GM21360 (cell line): ENCODE results near the gene ELK1.
A peak's percentile ranks its signal among the peaks of the same experiment; 100 is the strongest.

ENCODE experiments used
- ATAC-seq: cut with Tn5 transposase; IDR thresholded peaks from one replicate; pipeline ENCODE4 v1.9.1; 2021; ENCODE audit warnings: mild to moderate bottlenecking, moderate library complexity; ENCODE audit not compliant: unreplicated experiment

ELK1 gene

DNA sequence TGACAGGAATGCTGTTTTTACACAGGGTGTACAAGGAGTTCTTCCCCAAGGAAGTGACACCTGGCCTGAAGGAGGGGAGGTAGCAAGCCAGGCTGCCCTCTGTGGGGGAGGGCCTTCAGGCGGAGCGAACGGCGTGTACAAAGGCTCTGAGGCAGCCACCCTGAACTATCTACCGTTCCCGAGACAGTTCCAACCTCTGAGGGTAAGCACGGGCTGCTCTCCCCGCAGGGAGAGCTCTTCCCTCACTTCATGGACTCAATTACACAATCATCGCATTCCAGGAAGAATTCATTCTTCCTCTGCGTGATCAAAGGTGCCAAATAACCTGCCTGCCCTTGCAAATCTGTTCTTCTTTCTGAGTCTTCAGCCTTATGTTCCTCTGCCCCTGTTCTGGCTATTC is 4.8 kb downstream of the ELK1 start:
- no peak for ATAC-seq

DNA sequence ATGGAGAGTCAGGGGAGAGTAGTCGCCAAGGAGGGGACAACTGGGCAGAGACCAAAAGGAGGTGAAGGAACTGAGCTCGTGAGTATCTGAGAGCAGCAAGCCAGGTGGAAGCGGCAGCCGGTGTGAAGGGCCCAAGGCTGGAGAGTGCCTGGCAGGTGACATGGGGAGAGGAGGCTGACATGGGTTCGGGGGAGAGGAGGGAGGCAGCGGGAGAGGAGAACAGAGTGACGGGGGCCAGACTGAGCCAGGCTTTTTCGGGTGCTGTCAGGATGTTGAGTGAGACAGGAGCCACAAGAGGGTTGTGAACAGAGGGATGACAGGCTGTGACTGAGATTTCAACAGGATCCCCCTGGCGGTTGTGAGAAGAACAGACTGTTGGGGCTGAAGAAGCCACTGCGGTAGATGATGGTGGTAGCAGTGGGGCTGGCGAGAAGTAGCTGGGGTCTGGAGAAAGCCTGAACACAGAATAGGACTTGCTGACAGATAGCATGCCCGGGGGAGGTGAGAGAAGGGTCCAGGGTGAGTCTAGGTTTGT is 5.7 kb downstream of the ELK1 start:
- ATAC-seq, result no peak

DNA sequence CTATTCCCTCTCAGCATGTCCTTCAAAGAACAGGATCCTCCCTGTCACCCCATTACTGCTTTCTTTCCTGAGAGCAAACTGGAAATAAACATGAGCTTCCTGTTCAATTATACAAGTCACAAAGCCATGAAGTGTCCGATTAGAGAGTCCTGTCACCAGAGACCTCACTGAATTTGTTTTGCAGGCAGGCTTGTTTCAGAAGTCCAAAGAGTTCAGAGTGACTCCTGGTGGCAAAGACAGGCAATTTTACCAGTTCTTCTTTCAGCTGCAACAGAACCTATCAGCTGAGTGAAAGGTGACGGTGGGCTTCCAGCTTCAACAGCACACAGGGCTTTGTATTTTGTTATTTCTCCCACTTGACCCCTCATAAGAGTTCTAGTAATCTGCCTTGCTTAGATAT is 6.4 kb downstream of the ELK1 start:
- no peak for ATAC-seq

DNA sequence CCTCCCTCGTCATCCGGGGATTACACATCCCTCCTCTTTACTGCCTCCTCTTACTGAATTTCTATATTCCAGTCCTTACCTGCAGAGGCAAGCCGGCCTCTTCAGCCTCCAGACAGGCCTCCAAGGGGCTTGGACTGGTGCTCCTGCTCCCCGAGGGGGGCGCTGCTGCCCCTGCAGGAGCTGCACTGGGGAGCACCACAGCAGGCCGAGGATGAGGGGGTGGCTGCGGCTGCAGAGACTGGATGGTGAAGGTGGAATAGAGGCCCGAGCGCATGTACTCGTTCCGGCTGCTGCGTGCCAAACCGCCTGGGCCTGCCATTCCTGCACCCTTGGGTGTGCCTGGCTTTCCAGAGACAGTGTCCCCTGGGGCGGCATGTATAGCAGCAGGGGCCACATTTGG is 11.5 kb downstream of the ELK1 start:
- ATAC-seq, result no peak

DNA sequence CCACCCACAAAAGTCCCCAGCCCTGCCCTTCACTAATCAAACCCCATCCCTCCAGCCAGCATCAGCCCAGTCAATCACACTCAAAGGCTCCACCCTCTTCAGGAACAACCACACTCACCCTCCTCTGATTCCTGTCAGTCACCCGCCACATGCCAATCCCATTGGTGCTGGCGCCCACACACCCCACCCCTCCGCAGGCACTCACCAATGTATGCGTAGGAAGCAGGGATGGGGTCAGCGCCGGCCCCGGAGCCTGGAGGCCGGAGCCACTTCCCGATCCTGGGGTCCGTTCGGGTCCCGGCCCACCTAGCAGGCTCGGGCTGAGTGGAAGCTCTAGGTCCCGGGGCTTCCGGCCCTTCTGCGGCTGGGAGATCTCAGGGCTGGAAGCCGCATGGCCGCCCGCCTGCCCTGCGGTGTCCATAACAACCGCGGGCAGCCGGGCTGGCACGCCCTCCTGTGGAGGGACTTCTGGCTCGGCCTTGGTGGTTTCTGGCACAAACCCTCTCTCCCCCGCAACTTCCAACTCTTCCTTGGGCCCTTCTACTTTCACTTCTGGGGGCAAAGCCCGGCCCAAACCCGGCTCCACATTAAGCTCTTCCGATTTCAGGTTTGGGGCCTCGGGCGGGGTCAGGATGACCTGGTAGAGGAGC is 12.7 kb downstream of the ELK1 start:
- no peak for ATAC-seq

DNA sequence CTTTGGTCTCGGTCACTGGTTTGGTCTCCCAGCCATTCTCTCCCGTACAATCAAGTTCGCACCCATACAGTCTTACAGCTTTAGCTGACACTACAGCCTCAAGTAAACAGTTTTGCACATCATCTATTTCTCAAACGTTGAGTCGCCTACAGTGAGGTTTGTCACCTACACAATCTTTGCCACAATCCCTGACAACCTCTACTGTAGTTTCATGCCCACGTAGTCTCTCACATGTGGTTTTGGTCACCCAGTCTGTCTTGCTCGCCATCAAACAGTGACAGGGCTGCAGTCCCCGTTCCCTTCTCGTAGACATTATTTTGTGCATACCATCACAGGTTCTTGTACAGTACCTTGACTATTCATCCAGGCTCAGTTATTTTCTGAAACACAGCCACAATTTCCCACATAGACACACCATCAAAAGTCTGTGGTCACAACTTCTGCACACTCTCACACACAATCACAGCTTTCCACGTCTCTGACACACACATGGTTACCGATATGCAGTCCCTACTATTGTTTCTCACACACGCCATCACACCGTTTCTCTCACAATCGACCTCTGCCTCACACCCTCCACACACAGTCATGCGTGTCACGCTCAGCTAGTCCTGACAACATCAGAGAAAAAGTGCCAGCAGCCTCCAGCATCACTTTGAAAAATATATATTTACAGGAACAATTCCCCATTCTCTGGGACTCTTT is 15.3 kb downstream of the ELK1 start:
- no peak for ATAC-seq

DNA sequence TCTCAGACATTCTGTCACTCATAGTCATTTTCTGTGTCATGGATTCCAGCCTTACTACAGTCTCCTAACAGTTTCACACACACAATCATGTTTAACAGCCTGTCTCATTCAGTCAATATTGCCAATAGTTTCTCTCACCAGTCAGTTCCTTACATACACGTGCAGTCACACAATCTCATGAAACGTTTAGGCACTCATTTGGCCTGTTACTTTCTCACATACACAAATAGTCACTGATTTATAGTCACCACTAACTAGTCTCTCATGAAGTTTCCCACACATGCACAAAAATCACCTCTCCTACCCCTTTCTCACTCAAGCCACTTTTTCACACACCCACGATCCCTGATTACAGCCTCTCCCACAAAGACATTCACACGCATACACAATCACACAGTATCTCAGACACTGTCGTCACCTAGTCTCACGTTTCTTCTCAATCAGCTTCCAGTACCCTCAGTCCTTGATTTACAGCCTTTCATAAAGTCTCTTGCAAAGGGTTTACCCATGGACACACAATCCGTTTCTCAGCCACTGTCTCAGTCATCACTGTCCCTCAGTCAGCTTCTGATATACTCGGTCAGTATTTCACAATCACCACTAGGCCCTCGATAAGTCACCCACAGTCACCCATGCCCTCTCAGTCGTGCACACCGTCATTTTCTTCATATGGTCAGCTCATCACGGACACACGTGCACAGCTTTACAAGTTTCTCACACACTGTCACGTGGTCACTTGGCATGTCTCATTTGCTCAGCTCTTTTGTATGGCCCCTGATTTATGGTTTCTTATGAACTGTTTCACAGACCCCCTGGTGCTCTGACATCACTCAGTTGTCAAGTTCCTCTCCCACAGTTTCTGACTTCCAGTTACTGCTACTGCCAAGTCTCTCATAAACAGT is 16.4 kb downstream of the ELK1 start:
- ATAC-seq, result no peak

DNA sequence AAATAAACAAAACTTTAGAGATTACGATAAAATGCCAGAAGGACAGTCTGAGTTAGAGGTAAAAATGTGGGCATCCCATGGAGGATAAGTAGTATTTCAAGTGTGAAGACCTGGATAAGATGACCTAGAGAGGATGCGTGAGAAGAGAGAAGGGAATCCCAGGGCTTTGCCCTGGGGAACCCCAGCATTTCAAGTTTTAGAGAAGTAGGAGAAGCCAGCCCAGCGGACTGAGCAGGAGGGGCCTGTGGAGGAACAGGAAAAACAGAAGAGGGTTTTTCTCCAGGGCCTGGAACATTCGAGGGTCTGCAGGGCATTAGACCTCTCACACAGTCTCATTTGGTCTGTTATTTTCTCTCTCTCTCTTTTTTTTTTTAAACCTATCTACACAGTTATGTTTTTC is 17.7 kb downstream of the ELK1 start:
- ATAC-seq, result no peak

DNA sequence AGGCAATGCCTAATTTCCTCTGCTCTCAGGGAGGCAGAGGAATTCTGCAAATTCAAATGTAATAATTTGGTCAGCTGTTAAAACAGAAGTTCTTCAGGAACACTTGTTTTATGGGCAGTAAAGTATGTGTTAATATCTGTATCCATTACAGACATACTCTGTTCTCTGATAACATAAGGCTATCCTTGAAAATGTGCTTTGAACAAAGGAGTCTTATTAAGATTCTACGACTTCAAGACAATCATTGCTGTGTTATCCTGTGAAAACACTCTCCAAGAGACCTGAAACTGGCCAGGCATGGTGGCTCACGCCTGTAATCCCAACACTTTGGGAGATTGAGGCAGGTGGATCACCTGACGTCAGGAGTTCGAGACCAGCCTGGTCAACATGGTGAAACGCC is 18.7 kb downstream of the ELK1 start:
- ATAC-seq, result no peak

DNA sequence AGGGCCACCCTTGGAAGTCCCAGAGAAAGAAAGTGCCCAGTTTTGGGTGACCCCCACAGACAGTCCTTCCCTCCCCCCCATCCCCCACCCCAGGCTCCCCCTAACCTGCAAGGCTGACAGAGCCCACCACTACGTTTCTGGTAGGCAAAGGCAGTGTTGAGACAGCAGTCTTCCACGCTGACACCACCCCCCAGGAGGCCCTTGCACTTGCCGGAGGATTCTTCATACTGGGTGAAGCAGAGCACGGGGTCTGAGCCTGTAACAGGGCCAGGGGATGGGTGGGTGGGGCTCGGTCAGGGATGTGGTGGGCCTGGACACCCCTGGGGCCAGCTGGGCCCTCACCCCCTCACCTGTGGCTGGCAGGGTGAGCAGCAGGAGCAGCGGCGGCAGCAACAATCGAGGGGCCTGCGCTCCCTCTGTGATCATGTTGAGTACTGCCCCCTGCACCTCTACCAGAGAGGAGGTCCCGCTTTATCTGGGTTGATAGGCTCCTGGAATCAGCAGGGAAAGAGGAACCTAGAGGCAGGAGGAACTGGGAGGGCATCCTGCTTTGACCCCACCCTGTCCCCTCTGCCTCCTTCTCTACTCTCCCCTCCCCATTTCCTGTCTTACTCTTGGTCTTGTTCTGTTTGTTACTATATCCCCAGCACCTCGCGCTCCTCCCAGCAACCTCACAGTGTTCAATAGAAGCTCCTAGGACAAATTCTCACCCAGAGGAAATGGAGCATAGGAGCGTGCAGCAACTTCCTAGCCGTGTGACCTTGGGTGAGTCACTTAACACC is 20.8 kb downstream of the ELK1 start, which contains the start of gene CFP:
TSS of gene CFP (minus strand) at position 512 of the 782 bp plus-strand sequence. CDS start at position 426, 86 bp downstream.
- ATAC-seq, result no peak

DNA sequence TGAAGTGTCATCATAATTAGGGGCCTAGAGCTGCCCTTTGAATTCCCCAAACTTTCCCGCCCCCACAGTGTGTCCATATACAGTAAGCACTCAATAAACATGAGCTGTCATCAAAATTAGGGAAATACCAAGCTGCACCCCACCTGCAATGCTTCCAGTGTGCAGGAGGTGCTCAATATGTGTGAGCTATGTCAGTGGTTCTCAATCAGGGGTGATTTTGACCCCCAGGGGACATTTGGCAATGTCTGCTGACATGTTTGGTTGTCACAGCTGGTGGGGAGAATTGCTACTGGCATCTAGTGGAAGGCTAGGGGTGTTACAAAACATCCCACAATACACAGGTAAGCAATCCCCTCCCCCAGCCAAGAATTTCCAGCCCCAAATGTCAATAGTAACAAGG is 21.4 kb downstream of the ELK1 start:
- ATAC-seq, result no peak

DNA sequence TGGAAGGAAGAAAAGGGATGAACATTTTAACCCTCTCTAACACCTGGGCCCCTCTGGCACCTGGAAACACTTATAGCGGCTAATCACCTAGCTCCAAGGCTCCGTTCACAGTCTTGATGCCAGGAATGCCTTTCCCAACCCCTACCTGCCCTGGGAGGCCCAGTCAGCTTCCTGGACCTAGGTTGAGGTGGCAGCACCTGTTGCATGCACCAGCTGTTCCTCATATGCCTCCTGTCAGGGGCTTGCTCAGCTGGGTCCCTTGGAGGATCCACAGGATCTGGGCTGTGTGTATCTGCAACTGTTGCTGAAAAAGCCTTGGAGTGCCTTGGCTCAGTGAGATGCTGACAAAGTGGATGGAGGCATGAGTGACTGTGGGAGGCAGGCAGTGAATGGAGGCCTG is 25.0 kb downstream of the ELK1 start:
- ATAC-seq, result no peak

DNA sequence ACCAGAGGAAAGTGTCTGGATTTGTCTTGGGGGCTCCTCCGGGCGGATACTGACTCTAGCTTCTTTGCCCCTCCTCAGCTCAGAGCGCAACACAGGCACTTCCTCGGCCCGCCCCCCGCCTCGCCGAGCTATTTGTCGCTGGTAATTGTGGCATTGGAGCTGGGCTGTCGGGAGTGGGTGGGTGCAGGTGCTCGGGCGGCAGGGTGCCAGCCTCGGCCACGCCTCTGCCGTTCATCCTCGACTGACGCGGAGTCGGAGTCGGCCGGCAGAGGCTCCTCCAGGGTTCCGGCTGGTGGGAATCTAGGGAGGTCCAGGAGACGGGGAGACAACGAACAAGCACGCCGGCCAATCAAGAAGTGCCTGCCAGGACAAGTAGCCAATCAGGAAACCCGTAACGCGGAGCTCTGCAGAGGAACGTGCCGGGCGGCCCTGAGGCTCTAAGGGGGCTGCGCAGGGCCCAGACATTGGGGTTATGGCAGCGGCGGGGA is 26.8 kb downstream of the ELK1 start:
- no peak for ATAC-seq

DNA sequence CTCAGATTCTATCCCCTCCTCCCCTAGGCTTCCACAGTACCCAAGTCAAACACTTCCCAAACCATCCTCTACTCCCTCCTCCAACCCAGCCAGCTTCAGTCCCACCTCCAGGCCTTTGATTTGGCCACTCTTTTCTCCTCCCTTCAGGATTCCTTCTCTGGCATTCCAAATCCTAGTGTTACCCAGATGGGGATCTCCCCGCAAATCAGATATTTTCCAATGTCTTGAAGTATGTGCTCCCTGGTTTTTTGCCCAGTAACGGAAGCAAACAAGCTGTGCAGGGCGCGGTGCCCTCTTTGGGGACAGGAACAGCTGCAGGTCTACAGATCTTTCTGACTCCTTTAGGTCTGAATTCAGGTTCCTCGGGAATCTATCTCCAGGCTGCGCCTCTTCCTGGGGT is 28.5 kb downstream of the ELK1 start:
- ATAC-seq, result no peak

DNA sequence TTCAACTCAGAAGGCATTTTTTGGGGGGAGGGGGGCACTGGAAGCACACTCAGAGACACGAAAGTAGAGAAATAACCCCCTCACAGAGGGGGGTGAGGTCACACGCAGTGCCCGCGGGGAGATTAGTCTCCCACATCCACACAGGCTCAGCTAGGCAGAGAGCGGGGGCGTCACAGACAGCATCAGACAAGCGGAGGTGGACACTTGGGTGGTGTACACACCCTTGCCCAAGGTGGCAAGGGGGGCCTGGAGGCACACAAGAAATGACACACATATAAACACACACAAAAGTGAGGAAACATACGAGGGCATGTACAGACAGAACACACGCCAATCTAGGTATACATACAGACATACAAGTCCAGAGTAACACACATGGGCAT is 30.1 kb downstream of the ELK1 start:
- no peak for ATAC-seq

DNA sequence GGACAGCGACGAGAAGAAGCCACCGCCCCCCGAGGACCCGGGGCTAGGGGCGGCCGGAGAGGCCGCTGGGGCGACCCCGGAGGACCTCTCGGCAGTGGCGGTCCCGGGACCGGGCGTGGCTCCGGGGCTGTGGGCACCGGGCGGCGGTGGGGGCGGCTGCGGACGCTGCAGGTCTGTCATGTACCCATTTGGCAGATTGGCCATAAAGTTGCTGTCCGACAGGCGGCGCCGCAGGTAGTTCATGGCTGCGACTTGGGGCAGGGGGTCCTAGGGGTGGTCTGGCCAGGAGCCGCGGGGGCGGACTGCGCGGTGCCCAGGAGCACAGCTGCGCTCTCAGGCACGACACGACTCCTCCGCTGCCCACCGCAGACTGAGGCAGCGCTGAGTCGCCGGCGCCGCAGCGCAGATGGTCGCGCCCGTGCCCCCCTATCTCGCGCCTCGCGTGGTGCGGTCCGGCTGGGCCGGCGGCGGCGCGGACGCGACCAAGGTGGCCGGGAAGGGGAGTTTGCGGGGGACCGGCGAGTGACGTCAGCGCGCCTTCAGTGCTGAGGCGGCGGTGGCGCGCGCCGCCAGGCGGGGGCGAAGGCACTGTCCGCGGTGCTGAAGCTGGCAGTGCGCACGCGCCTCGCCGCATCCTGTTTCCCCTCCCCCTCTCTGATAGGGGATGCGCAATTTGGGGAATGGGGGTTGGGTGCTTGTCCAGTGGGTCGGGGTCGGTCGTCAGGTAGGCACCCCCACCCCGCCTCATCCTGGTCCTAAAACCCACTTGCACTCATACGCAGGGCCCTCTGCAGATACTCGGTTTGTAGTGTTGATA is 30.7 kb downstream of the ELK1 start, which contains the start of gene SYN1:
TSS of gene SYN1 (minus strand) at position 372 of the 817 bp plus-strand sequence. CDS start at position 243, 129 bp downstream.
- ATAC-seq, result peak; percentile 73

DNA sequence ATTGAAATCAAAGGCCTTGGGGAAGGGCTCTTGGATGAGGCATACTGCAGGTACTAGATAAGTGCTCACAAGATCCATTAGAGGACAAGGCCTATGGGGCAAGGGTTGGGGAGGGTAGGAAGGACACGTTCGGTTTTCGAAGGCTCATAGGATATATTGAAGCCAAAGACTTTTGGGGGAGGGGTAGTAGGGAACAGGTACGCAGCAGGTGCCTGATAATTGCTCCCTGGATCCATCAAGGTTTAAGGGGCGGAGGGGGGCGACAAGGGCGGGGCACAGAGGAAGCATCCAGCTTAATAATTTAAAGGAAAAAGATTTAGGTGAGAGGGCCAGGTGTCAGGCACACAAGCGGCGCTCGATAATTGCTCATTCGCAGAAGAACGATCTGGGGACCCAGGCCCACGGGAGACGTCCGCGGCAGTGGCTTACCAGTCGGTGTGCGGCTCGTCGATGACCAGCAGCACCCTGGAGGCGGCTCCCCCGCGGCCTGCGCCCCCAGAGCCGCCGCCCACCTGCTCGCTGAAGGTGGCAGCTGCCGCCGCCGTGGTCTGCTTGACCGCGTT is 31.4 kb downstream of the ELK1 start:
- ATAC-seq, result no peak

DNA sequence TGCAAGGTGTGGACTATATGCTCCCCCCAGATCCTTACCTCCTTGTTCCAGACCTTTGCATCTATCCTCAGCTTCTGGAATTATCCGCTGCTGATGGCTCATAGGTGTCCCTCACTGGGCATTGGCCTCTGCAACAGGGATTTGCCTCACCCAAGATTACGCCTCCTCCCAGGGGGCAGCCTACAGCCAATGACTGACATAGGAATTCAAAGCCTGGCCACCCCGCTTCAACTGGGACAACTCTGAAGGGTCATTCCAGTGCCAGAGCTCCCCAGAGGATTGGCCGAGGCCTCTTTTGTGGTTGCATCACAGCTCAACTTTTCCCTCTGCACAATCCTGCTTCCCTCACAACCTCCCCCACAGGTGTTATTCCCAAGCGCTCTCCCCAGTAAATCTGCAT is 35.7 kb downstream of the ELK1 start:
- no peak for ATAC-seq

DNA sequence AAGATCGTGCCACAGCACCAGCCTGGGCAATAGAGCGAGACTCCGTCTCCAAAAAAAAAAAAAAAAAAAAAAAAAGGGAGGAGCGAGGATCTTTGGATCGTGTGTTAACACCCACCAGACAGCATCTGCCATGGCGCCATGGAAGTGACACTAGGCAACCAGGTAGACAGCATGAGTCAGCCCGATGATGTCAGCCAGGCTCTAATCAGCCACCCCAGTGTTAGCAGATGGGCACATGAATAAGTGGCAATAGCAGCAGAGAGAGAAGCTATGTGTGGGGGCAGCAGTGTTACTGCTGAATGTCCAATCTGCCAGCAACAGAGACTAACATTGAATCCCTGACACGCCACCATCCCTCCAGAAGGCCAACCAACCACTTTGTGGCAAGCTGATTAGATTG is 37.3 kb downstream of the ELK1 start:
- ATAC-seq, result no peak
